ENCODE results near the gene SIK2.

SIK2 gene

DNA sequence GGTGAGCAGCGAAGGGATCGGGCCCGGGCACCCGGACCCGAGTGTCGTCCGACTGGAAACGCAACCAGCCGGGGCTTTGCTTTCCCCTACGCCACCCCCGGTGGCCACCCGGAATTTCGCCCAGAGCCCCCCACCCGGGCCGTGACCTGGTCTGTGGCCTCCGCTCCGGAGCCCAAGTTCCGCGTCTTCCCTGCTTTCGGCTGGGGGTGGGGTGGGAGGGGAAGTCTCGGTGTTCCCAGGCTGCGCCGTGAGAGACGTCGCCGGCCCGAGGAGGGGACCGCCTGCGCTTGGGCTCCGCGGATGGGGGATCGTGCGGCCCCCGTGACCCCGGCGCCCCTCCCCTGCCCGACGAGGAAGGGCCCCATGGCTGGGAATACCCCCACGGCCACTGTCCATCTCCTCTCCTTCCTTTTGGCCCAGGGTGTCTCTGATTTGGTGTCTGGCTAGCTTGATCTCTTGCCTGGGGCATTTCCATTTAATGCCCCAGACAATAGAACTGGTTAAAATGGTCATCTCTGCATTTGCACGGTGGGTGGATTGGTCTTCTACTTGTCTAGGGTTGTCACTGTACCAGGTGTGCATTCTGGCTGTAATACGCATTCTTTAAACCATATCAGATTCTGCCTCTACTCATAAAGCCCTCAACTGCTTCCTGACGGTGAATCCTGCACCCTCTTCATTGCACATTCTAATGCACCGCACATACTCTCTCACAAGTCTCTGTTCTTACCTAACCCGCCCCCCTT lies 789 bp downstream of the SIK2 start:
- peak overlapping the region; percentile 96 for H3K4me3 ChIP-seq (ENCODE audit: low read depth, low read length)
- TF ChIP-seq, protein P1, sequence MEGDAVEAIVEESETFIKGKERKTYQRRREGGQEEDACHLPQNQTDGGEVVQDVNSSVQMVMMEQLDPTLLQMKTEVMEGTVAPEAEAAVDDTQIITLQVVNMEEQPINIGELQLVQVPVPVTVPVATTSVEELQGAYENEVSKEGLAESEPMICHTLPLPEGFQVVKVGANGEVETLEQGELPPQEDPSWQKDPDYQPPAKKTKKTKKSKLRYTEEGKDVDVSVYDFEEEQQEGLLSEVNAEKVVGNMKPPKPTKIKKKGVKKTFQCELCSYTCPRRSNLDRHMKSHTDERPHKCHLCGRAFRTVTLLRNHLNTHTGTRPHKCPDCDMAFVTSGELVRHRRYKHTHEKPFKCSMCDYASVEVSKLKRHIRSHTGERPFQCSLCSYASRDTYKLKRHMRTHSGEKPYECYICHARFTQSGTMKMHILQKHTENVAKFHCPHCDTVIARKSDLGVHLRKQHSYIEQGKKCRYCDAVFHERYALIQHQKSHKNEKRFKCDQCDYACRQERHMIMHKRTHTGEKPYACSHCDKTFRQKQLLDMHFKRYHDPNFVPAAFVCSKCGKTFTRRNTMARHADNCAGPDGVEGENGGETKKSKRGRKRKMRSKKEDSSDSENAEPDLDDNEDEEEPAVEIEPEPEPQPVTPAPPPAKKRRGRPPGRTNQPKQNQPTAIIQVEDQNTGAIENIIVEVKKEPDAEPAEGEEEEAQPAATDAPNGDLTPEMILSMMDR (conservative IDR thresholded peaks at IDR 0.05; ENCODE audit: low read depth, low read length) = no peak
- peak; percentile 71 for DNase-seq (ENCODE audit: low read depth)

DNA sequence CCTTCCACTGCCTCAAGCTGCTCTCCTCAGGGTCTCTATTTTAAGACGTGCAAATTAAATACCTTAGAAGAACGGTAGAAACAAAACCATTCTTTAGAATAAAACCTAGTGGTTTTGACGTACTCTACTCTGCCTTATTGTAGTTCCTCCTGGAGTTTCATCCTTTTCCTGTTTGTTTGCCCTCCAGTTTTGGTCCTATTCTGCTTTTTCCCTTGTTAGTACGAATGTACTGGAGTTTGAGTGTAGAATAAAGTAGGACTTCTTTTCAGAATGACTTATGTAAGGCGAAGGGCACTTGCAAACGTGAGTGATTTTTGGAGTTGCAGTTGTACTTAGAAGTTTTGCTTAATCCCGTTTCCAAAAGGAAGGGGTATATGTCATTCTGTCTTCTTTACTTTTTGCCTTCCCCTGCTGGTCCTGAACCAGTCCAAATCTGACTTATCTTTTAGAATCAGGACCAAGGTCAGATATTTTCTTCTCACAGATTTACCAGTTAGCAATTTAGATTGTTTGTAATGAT lies 1.4 kb downstream of the SIK2 start:
- peak overlapping the region; percentile 96 for H3K4me3 ChIP-seq (ENCODE audit: low read depth, low read length)

DNA sequence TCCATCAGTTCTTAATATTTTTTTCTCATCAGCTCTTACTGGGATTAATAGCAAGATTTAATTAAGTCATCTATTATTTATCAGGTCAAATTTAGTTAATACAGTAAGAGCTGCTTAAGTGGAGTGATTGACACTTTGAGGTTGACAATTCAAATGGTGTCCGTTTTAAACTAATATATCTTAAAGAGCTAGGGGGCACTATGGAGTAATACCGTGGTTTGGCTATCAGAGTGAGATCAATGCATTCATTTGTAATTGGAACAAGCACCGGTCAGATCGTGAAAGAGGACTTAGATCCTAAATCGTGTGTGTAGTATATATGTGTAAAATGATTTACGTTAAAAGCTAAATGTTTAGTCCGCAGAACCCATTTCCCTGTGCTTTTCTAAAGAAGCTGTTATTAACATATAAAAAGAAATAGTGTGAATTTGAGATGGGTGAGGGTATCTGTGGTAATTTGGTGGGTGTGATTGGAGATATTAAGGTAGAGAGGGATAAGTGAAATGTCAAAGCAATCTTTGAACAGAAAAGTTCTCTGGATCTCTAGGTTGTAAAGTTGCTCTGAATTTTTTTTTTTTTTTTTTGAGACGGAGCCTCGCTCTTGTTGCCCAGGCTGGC lies 2.3 kb downstream of the SIK2 start:
- TF ChIP-seq, protein P1 (conservative IDR thresholded peaks at IDR 0.05; ENCODE audit: low read depth, low read length) = peak; percentile 59
- peak; percentile 68 for DNase-seq (ENCODE audit: low read depth)
- peak overlapping the region; percentile 96 for H3K4me3 ChIP-seq (ENCODE audit: low read depth, low read length)

More for the DNA sequence above, 1.4 kb downstream of the SIK2 start:
- DNase-seq (ENCODE audit: low read depth) = peak; percentile 42
- TF ChIP-seq, protein P1 (conservative IDR thresholded peaks at IDR 0.05; ENCODE audit: low read depth, low read length) = no peak

DNA sequence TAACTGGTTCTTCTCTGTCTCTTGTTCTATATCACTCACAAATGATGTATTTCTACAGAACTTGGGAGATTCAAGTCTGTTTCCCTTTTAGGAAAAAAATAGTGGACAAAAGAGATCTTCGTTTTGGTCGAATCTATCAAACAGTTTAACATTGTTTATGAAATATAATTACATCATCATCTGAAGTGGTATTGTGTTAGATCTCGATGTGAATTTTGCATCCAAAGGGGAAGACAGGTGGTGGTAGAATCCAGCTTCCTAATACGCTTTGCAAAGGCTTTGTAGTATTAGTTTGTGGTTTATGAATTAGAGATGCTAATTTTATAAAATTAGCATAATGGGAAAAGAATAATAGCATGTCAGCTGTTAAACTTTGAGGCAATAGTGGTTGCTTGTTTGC lies 3.4 kb downstream of the SIK2 start:
- DNase-seq (ENCODE audit: low read depth) = no peak
- no peak overlapping the region for H3K4me3 ChIP-seq (ENCODE audit: low read depth, low read length)
- TF ChIP-seq, protein P1 (conservative IDR thresholded peaks at IDR 0.05; ENCODE audit: low read depth, low read length) = no peak

DNA sequence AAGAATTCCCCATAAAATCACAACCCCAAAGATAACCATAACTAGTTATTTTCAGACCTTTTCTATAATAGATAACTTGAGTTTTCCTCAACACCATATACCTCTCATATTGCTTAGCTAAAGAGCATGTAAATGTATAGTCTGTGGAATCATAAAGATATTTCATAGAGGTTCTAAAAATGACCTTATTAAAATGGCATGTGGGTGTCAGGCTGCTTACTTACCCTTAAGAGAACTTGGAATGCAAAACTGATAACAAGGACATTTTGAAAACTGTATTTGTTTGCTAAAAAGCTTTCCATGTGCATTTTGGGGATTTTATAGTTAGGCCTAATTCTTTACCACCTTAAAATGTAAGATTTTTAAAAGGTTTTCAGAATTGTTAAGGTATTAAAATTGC lies 4.7 kb downstream of the SIK2 start:
- H3K4me3 ChIP-seq (ENCODE audit: low read depth, low read length) = no peak overlapping the region
- TF ChIP-seq, protein P1 (conservative IDR thresholded peaks at IDR 0.05; ENCODE audit: low read depth, low read length) = no peak
- peak; percentile 68 for DNase-seq (ENCODE audit: low read depth)

DNA sequence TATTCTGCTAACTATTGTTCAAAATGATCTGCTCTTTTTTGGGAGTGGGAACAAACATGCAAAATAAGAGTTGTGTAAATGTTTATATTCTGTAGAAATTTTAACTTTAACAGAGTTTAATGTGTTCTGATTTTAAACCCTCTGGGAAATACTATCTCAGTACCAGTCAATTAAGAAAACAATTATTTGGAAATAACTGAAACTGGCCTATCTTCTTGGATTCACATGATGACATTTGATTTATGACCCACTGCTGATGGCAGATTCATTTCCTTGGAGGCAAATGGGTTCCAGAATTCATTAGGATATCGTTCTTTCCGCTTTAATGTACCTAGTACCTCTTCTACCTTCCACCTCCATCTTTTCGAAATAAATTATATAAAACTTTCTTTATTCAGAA lies 5.5 kb downstream of the SIK2 start:
- H3K4me3 ChIP-seq (ENCODE audit: low read depth, low read length) = no peak overlapping the region
- DNase-seq (ENCODE audit: low read depth) = no peak
- TF ChIP-seq, protein P1 (conservative IDR thresholded peaks at IDR 0.05; ENCODE audit: low read depth, low read length) = no peak

Data from choroid plexus epithelial cell (primary cell).